Progenitor cell of endocrine pancreas (in vitro differentiated cells): ENCODE results near the gene RYR3. TPM values are rescaled to one million over a fixed set of nuclear protein-coding genes. Genes with fewer than 3 reads are reported as not detected.

Experiments
- DNase-seq: peaks from one replicate; pipeline ENCODE4 v3.0.0; 2021; ENCODE audit warnings: low spot score; ENCODE audit not compliant: unreplicated experiment
- H3K27ac Mint-ChIP-seq: 2 replicates; pipeline ENCODE4 v1.8.0; 2021; ENCODE audit warnings: mild to moderate bottlenecking, moderate library complexity, mixed read lengths
- H3K27me3 Mint-ChIP-seq: 2 replicates; pipeline ENCODE4 v1.8.0; 2021; ENCODE audit warnings: mixed read lengths
- H3K36me3 Mint-ChIP-seq: 2 replicates; pipeline ENCODE4 v1.8.0; 2022; ENCODE audit warnings: mixed read lengths; ENCODE audit not compliant: insufficient read depth
- H3K4me1 Mint-ChIP-seq: 2 replicates; pipeline ENCODE4 v1.8.0; 2021; ENCODE audit warnings: low read depth, mixed read lengths
- H3K4me3 Mint-ChIP-seq: 2 replicates; pipeline ENCODE4 v1.8.0; 2021; ENCODE audit warnings: low read depth, mild to moderate bottlenecking, moderate library complexity, mixed read lengths
- H3K9me3 Mint-ChIP-seq: 2 replicates; pipeline ENCODE4 v1.8.0; 2021; ENCODE audit warnings: low read depth, mixed read lengths
- total RNA-seq: library from RNA; stranded (reverse); gene quantifications from 2 replicates; pipeline ENCODE4 v1.2.1, GENCODE V29; 2021
- TF ChIP-seq, protein P1 (sequence below): fragments of 200-600 bp; sonication (generic); IDR thresholded peaks from one replicate; pipeline ENCODE4 v1.5.0; 2021; ENCODE audit warnings: antibody characterized with exemption, mild to moderate bottlenecking; ENCODE audit not compliant: unreplicated experiment

RYR3 gene
- total RNA-seq, 1 donor from 2014 or later = 0.07 TPM

DNA sequence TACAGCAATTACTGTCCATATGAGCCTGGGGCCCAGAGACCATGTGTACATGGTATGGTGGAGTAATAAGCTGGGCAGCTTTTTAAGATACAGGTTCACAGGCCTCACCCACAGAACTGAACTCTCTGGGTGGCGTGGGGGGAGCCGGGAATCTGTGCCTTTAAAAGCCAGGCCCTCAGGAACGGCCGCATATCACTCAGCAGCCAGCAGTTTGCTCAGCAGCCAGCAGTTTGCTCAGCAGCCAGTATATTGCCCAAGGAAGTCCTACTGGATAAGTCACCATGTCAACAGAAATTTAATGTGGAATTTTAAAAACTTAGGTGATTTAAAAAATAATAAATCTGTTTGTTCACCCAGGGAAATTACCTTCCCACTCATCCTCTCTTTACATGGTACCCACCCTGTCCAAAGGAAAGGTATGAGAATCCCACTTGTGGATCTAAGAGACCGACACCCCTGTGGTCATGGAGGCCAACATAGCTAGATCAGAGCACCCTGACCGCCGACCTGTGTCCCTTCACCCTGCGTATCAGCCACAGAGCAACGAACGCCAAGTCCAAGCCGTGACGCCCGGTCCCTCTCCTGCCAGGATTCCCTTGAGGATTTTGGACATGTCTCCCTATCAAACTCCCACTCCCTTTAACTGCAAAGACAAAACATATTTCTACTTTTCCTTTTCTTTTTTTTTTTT is 561.8 kb downstream of the RYR3 start:
- Mint-ChIP-seq H3K9me3 (no peaks in the 10 kb centered on the region), H3K27ac (no peak overlapping the region), H3K4me1 (no peaks in the 10 kb centered on the region), H3K27me3 (no peaks in the 10 kb centered on the region), H3K4me3 (no peak overlapping the region), H3K36me3 (no peaks in the 10 kb centered on the region)
- TF ChIP-seq, protein P1, sequence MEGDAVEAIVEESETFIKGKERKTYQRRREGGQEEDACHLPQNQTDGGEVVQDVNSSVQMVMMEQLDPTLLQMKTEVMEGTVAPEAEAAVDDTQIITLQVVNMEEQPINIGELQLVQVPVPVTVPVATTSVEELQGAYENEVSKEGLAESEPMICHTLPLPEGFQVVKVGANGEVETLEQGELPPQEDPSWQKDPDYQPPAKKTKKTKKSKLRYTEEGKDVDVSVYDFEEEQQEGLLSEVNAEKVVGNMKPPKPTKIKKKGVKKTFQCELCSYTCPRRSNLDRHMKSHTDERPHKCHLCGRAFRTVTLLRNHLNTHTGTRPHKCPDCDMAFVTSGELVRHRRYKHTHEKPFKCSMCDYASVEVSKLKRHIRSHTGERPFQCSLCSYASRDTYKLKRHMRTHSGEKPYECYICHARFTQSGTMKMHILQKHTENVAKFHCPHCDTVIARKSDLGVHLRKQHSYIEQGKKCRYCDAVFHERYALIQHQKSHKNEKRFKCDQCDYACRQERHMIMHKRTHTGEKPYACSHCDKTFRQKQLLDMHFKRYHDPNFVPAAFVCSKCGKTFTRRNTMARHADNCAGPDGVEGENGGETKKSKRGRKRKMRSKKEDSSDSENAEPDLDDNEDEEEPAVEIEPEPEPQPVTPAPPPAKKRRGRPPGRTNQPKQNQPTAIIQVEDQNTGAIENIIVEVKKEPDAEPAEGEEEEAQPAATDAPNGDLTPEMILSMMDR = no peak
- no peak for DNase-seq

DNA sequence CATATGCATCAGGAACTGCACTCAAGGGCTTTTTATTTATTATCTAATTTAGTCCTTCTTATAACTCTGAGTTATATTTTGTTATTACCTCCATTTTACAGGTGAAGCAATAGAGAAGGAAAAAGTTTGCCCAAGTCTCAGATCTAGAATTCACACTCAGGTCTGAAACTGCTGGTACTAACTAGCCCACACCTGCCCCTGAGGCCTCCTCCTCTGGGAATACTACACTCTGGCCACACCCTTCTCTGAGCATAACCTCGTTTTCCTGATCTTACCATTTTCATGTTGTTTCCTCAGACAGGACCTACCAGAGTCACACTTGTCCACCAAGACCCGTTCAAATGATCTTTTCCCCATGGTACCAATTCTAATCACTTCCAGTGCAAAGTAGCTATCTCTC is 563.4 kb downstream of the RYR3 start:
- DNase-seq = no peak
- H3K27ac Mint-ChIP-seq = no peak overlapping the region
- no peaks in the 10 kb centered on the region for H3K9me3 Mint-ChIP-seq
- no peak overlapping the region for H3K4me3 Mint-ChIP-seq
- H3K4me1 Mint-ChIP-seq = no peaks in the 10 kb centered on the region
- H3K27me3 Mint-ChIP-seq = no peaks in the 10 kb centered on the region
- no peaks in the 10 kb centered on the region for H3K36me3 Mint-ChIP-seq
- TF ChIP-seq, protein P1 = no peak

DNA sequence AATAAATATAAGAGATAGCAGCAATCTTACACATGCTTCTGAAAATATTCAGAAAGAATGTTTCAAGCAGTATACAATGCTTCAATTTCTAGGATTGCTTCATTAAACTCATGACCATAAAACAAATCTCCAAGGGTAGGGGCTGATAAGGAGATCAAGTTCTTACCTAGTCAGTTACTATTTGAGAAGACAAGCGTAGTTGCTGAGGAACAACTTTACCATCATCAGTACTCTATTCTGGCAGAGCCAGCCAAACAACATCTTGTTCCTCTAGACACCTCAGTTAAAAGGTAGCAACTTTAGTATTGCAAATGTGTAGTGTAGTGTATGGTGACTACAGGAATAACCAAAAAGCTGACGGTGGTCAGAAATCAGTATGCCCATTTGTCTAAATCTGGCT is 572.2 kb downstream of the RYR3 start:
- H3K9me3 Mint-ChIP-seq = peaks cover 4% of the 10 kb centered on the region
- H3K27ac Mint-ChIP-seq = no peak overlapping the region
- H3K4me3 Mint-ChIP-seq = no peak overlapping the region
- peaks cover 1% of the 10 kb centered on the region for H3K36me3 Mint-ChIP-seq
- H3K4me1 Mint-ChIP-seq = no peaks in the 10 kb centered on the region
- no peaks in the 10 kb centered on the region for H3K27me3 Mint-ChIP-seq
- TF ChIP-seq, protein P1 = no peak
- DNase-seq = no peak

DNA sequence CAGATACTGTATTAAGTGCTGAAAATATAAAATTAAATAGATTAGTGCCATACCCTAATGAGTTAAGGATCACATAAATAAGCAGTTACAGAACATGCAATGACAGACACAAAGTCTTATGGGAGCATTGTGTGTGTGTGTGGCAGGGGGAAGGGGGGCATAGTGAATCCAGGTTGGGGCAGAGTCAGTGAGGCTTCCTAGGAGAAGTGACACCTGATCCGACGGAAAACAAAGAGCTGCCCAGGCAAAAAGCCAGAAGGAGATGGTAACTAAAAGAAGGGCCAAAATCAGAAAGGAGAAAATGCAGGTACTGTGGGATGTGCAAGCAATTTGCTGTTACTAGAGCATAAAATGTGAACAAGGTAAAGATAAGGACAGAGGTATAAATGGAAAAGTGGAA is 577.4 kb downstream of the RYR3 start:
- no peak overlapping the region for H3K27ac Mint-ChIP-seq
- no peak overlapping the region for H3K4me3 Mint-ChIP-seq

DNA sequence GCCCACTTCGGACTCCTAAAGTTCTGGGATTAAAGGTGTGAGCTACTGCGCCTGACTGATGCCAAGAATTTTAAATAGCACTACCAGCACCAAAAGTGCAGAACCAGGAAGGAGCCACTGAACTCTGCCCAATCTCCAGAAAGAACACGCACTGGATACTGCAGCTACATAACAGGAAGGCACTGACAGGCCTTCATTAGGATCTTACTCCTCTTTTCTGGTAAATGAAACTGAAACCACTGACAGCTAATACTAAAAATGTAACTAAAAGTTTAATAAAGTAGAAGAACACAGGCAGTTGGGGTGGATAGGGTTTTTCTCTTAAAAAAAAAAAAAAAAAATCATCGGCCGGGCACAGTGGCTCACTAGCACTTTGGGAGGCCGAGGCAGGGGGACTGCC is 583.4 kb downstream of the RYR3 start:
- Mint-ChIP-seq H3K36me3 (no peaks in the 10 kb centered on the region), H3K4me3 (no peak overlapping the region), H3K9me3 (no peaks in the 10 kb centered on the region), H3K27me3 (no peaks in the 10 kb centered on the region), H3K27ac (no peak overlapping the region), H3K4me1 (no peaks in the 10 kb centered on the region)
- TF ChIP-seq, protein P1 = no peak
- no peak for DNase-seq

More for the DNA sequence above, 577.4 kb downstream of the RYR3 start:
- TF ChIP-seq, protein P1 = no peak
- Mint-ChIP-seq H3K36me3 (peaks cover 1% of the 10 kb centered on the region), H3K4me1 (no peaks in the 10 kb centered on the region), H3K9me3 (peaks cover 4% of the 10 kb centered on the region), H3K27me3 (no peaks in the 10 kb centered on the region)
- no peak for DNase-seq
